Tibial nerve (tissue), 4 donors: Measurements from ENCODE around the gene CEBPG.

Experiments
- EP300 ChIP-seq, 2 donors: sonication (generic); formaldehyde crosslinking; IDR thresholded peaks; one replicate each; pipeline ENCODE4 v1.6.1; 2017; ENCODE audit warnings: antibody characterized with exemption in 2 of 2, mild to moderate bottlenecking in 1 of 2
- POLR2A ChIP-seq, 2 donors: fragments of 450-650 bp; IDR thresholded peaks; one replicate each; pipeline ENCODE4 v1.6.1; 2017; ENCODE audit warnings: antibody characterized with exemption in 2 of 2, mild to moderate bottlenecking in 2 of 2, moderate library complexity in 2 of 2
- TF ChIP-seq, protein P1 (sequence below), 5 experiments: fragments of 200-600 bp in 3 of 5; fragments of 450-650 bp in 2 of 5; sonication (generic) in 3 of 5; IDR thresholded peaks; one replicate each; pipeline ENCODE4 v1.5.1; 2016 to 2019; ENCODE audit warnings: antibody characterized with exemption in 5 of 5, mild to moderate bottlenecking in 3 of 5, moderate library complexity in 2 of 5

DNA sequence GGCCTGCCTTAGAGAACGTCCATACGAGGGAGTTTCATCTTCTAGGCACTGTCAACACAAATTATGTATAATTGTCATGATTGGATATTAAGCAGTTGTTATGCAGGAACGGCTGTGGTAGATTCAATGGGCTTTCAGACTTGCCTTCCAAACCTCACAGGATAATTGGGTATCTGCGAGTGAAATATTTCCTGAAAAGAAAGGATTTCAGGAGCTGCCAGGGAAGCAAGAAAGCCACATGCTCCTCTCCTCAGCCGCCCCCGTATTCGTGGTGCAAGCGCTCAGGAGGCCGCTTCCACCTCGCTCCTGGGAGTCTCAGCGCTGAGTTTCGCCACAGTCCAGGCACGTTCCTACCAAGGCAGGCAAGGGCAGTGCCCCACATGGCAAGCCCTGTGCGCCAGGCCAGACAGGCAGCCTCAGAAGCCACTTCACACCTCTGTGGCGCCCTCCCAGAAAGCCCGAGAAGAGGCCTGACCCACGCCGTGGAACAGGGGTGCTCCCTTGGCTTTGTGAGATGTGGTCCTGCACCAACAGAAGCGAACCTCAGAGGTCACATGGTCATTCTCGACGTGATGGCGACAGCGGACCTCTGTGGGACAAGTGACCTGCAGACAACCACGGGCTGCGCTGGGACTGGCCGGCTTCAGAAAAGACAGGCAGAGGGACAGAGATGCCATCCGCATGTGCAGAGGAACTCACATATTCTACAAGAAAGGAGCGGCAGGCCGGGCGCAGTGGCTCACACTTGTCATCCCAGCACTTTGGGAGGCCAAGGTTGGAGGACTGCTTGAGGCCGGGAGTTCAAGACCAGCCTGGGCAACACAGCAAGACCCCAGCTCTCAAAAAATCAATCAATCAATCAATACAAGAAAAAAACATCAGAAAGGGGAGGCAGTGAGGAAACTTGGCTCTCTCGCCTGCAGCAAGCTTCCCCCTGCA is 41.4 kb downstream of the CEBPG start:
- TF ChIP-seq, protein P1, sequence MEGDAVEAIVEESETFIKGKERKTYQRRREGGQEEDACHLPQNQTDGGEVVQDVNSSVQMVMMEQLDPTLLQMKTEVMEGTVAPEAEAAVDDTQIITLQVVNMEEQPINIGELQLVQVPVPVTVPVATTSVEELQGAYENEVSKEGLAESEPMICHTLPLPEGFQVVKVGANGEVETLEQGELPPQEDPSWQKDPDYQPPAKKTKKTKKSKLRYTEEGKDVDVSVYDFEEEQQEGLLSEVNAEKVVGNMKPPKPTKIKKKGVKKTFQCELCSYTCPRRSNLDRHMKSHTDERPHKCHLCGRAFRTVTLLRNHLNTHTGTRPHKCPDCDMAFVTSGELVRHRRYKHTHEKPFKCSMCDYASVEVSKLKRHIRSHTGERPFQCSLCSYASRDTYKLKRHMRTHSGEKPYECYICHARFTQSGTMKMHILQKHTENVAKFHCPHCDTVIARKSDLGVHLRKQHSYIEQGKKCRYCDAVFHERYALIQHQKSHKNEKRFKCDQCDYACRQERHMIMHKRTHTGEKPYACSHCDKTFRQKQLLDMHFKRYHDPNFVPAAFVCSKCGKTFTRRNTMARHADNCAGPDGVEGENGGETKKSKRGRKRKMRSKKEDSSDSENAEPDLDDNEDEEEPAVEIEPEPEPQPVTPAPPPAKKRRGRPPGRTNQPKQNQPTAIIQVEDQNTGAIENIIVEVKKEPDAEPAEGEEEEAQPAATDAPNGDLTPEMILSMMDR (IDR thresholded peaks at IDR 0.05) = no peak
- TF ChIP-seq EP300 (IDR thresholded peaks at IDR 0.05) (no peak), POLR2A (IDR thresholded peaks at IDR 0.05) (no peak)
